GM20431 (cell line): ENCODE results near the gene CLBA1.

Experiments used
- in situ Hi-C: fragments of 300-500 bp; cut with MseI, MboI; formaldehyde crosslinking; loops from one replicate; pipeline ENCODE4 v1.15.0; 2020; ENCODE audit warnings: low sequenced_read_pairs; ENCODE audit not compliant: unreplicated experiment

Gene CLBA1

GRCh38 chr14:104977681-104978653, 7.6 kb upstream of the CLBA1 start, which contains the start of gene AHNAK2:
TSS of gene AHNAK2 (minus strand) at chr14:104978374. CDS start at chr14:104978237, 137 bp downstream.
- in situ Hi-C loops = loop anchor here (10.0 kb wide), 1 partner anchor 67 kb away; no protein-coding TSS in a partner anchor

- in situ Hi-C loops = loop anchor here (10.0 kb wide), 1 partner anchor 66 kb away; no protein-coding TSS in a partner anchor
These were observed 6.6 kb upstream of the CLBA1 start for GRCh38 chr14:104978746-104979691.

- in situ Hi-C loops = loop anchor here (10.0 kb wide), 1 partner anchor 65 kb away; no protein-coding TSS in a partner anchor
These were observed 5.6 kb upstream of the CLBA1 start for GRCh38 chr14:104979758-104980610.

- in situ Hi-C loops = no loop called here
These were observed 4.7 kb upstream of the CLBA1 start for GRCh38 chr14:104980611-104981531.

- in situ Hi-C loops = no loop called here
These were observed 3.7 kb upstream of the CLBA1 start for GRCh38 chr14:104981699-104982541.

GRCh38 chr14:104982548-104983230, 2.9 kb upstream of the CLBA1 start:
- in situ Hi-C loops = no loop called here

- in situ Hi-C loops = no loop called here
These were observed 2.3 kb upstream of the CLBA1 start for GRCh38 chr14:104983231-104983721.

- in situ Hi-C loops = no loop called here
These were observed 1.3 kb upstream of the CLBA1 start for GRCh38 chr14:104984056-104984894.

GRCh38 chr14:104986487-104987164, 1.0 kb downstream of the CLBA1 start:
- in situ Hi-C loops = no loop called here

- in situ Hi-C loops = no loop called here
These were observed 3.8 kb downstream of the CLBA1 start for GRCh38 chr14:104989236-104989950.

- in situ Hi-C loops = no loop called here
These were observed 4.3 kb downstream of the CLBA1 start for GRCh38 chr14:104989951-104990303.

GRCh38 chr14:104991896-104992230, 6.3 kb downstream of the CLBA1 start:
- in situ Hi-C loops = no loop called here

GRCh38 chr14:104992501-104992900, 6.9 kb downstream of the CLBA1 start:
- in situ Hi-C loops = no loop called here

- in situ Hi-C loops = no loop called here
These were observed 7.7 kb downstream of the CLBA1 start for GRCh38 chr14:104993306-104993705.
